Smooth muscle cell of the brain vasculature (primary cell): ENCODE data around the gene FKBP5.
A peak's percentile ranks its signal among the peaks of the same experiment; 100 is the strongest.
"Not testable (repeated sequence)": the region's sequence is repeated elsewhere in the genome, so short reads cannot be mapped to it uniquely, and the experiment has no call there.

ENCODE experiments used
- DNase-seq: peaks from one replicate; pipeline ENCODE4 v3.0.0-alpha.2; 2012; ENCODE audit warnings: low read depth, low spot score

The FKBP5 gene

GRCh38 chr6:35724059-35724458 is 35.3 kb upstream of the FKBP5 start:
- no peak for DNase-seq

GRCh38 chr6:35723587-35723986 is 34.9 kb upstream of the FKBP5 start:
- no peak for DNase-seq

- DNase-seq: no peak
Observed at GRCh38 chr6:35722121-35722761, 33.5 kb upstream of the FKBP5 start.

GRCh38 chr6:35719830-35720733 is 31.4 kb upstream of the FKBP5 start:
- peak; percentile 76 for DNase-seq

DNA sequence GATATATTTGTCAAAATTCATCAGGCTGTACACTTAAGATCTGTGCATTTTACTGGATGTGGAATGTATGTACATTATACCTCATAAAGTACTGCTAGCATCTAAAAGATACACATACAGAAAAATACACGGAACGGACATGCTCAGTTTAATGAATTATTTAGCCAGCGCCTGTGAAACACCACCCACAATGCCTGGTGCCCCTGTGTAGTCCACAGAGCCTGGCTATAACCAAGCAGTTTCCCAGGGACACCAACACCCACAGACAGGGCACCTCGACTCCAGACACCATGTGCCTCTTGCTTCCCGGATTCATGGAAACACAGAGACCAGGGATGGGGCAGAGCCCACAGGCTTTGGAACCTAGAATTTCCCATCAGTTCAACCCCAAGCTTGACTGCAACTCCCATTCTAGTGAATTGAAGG is 30.7 kb upstream of the FKBP5 start:
- no peak for DNase-seq

GRCh38 chr6:35718911-35719381 is 30.2 kb upstream of the FKBP5 start:
- DNase-seq: no peak

DNA sequence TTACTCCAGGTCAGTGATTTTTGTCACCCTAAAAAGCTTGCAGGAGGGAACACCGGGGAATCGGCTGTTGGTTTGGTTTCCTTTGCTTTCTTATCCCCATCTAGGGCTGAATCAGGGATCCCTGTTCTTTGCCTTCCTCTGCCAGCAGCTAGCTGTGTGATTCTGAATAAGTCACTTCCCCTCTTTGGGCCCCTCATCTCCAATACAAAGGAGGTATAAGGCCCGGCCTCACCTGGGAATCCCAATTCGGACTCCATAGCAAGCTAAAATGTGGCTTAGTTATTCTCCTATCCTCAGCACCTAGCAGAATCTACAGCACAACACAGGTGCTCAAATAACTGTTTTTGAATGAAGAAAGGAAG is 29.6 kb upstream of the FKBP5 start:
- DNase-seq: no peak

DNA sequence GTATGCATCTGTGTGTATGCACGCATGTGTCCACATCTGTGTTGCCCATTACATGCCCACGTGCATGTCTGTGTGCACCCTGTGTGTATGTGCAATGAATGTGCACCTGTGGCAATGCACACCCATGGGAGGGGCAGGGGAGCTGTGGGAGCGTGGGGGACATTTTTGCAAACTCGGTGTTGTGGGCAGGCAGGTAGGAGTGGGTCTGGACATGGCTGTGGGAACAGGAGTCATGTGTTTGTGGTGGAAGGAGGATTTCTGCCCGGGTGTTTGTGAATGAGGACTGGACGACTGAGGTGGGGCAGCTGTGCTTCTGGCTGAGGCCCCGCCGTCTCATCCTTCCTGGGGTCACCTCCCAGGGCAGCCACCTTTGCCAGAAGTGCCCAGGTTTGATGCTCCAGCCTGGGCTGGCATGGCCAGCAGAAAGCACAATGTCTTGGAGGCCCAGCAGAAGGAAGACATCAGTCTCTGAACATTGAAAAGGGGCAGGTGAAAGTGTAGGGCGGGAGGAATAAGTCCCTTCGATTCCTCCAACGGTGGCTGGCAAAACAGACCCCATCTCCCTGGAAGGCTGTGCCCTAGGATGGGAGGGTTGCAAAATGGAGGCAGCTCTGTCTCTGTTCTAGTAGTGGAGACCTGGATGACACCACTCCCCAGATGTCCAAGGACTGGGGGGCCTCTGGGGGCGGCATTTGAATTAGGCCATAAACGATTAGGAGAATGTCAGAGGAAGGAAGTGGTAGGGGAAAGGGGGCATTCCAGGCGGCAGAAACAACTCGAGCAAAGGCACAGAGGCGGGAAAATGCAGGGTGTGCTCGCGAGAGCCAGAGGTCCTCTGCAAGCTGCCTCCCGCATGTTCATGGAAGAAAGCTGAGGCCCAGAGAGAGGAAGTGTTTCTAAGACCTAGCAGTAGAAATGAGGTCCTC is 29.0 kb upstream of the FKBP5 start:
- no peak for DNase-seq

DNA sequence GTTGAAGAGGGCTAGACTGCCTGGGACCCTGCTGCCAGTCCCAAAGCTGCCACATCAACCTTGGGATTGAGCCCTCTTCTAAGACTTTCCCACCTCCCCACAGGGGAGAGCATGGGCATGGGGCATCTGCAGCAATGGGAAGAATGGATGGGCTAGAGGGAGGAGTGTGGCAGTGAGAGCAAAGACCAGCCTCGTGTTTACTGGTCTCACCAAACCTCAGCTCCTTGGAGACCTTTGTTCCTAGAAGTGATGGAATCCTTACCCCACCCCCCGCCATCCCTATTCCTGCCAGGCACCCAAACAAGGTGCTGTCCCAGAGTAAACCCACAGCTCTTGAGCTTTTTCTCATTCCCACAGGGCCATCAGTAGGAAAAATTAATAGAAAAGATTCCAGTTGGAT is 28.1 kb upstream of the FKBP5 start:
- DNase-seq: no peak

DNA sequence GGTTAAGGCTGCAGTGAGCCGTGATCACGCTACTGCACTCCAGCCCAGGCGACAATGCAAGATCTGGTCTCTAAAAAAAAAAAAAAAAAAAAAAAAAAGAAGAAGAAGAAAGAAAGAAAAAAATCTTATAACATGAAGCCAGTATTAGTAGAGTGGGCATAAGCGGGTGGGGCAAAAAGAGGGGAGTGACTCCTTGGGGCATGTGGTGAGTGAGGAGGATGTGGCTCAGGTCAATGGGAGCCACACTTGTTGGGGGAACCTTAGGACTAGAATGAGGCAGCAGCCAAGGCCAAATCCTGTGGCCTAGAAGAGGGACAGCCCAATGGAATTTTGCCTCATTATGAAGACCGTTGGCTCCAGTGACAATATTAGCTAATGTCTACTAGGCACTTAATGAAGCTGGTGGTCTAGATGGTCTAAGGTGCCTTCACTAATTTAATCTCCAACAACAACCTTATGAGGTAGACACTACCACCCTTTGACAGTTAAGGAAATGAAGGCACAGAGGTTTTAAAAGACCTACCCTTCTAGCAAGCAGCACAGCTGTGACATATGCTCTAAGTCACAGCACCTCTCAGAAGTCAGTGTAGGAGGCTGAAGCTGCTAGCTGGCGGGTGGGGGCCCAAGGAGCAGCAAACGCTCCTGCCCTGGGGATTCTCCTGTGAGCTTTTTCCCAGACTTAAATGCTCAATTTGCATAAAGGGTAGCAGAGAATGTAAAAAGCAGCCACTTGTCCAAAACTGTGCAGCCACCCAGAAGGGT is 24.5 kb upstream of the FKBP5 start:
- no peak for DNase-seq

DNA sequence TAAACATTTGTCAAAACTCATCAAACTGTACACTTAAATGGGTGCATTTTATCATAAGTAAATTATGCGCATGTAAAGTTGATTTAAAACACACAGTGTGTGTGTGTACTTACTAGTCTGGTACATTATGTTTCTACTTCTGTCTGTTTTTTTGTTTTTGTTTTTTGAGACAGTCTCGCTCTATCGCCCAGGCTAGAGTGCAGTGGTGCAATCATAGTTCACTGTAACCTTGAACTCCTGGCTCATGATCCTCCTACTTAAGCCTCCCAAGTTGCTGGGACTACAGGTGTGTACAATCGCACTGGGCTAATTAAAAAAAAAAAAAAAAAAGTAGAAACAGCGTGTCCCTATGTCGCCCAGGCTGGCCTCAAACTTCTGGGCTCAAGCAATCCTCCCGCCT is 23.0 kb upstream of the FKBP5 start:
- no peak for DNase-seq

- DNase-seq: no peak
Observed at GRCh38 chr6:35710241-35710847, 21.6 kb upstream of the FKBP5 start.

DNA sequence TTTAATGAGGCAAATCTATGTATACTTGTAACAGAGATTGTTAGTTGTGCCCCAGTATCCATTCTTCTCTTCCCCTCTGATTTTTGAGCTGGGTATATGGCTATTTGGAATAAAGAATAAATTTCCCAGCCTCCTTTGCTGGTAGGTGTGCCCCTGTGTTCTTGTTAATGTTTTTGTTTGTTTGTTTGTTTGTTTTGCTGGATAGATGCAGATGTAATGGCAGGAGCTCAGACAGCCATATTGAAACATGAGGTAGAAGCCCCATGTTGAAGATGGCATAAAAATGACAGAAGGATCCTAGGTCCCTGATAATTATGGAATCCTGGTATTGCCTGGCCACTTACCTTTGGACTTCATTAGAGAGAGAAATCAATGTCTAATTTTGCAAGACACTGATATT is 19.9 kb upstream of the FKBP5 start:
- DNase-seq: no peak

DNA sequence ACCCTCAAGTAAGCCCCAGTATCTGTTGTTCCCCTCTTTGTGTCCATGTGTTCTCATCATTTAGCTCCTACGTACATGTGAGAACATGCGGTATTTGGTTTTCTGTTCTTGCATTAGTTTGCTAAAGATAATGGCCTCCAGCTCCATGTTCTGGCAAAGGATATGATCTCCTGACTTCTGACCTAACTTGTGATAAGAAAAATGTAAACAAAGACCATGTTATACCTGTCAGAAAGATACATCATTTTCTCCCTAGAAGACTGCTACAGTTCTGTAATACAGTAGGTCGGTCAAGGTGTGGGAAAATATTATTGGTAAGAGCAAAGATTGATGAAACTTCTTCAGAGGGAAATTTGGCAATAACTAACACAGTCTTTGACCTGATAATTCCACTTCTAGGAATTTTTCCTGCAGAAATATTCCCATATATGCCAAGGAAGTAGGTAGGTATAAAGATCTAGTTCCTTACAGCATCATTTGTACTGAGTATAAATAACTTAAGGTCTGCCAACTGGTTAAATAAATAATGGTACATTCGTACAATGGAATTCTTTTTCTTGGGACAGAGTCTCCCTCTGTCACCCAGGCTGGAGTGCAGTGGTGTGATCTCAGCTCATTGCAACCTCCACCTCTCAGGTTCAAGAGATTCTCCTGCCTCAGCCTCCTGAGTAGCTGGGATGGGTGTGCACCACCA is 19.1 kb upstream of the FKBP5 start:
- DNase-seq: no peak

- no peak for DNase-seq
Observed at GRCh38 chr6:35706468-35706867, 17.8 kb upstream of the FKBP5 start.

GRCh38 chr6:35703554-35703953 is 14.8 kb upstream of the FKBP5 start:
- DNase-seq: no peak

DNA sequence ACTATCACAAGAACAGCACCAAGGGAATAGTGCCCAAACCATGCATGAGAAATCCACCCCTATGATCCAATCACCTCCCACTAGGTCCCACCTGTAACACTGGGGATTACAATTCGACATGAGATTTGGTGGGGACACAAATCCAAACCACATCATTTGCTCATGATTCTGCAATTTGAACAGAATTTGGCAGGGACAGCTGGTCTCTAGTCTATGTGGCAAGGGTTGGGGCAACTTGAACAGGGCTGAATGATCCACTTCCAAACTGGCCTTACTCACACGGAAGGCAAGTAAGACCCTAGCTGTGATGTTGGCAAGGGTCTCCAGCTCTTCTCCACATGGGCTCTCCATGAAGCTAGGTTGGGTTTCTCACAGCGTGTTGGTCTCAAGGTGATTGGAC is 10.1 kb upstream of the FKBP5 start:
- no peak for DNase-seq

DNA sequence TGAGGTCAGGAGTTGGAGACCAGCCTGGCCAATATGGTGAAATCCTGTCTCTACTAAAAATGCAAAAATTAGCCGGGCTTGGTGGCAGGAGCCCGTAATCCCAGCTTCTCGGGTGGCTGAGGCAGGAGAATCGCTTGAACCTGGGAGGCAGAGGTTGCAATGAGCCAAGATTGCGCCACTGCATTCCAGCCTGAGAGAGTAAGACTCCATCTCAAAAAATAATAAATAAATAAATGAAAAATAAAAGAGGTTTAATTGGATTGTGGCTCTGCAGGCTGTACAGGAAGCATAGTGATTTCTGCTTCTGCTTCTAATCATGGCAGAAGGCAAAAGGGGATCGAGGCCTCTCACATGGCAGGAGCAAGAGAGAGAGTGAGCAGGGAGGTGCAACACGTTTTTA is 9.7 kb upstream of the FKBP5 start:
- not testable (repeated sequence) for DNase-seq

DNA sequence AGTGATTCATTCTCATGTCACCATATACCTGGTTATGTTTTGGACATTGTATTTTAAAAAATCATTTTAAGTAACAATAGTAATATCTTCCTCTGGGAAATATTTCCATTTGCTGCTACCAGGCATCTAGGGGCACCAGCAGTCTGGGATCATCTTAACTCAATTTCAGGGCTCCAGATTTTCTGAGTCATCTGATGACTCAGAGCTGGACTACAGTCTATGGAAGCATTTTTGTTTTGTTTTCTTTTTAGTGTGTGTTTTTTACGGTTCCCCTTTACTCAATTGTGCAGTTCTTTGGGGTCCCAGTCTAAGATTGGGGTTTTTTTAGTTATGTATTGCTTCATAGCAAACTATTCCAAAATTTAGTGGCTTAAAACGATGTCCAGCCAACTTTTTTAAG is 5.7 kb upstream of the FKBP5 start:
- DNase-seq: no peak
